H9 (cell line): ENCODE data around the gene KRT32. TPM values are rescaled to one million over a fixed set of nuclear protein-coding genes. Genes with fewer than 3 reads are reported as not detected.

Experiments used
- DNase-seq: peaks from one replicate; pipeline ENCODE4 v3.0.0-alpha.2; 2017
- H2AFZ ChIP-seq: one replicate; pipeline ENCODE4 v1.6.1; 2013; ENCODE audit warnings: mild to moderate bottlenecking, low read length, control low read depth, moderate library complexity
- H2AK5ac ChIP-seq: 2 replicates; pipeline ENCODE4 v1.6.1; 2013; ENCODE audit warnings: low read length, control low read depth, mixed read lengths; ENCODE audit not compliant: insufficient read length
- H2BK120ac ChIP-seq: one replicate; pipeline ENCODE4 v1.6.1; 2013; ENCODE audit warnings: low read depth, mild to moderate bottlenecking, low read length, control low read depth, inconsistent platforms; ENCODE audit not compliant: poor library complexity, severe bottlenecking
- H2BK12ac ChIP-seq: 2 replicates; pipeline ENCODE4 v1.6.1; 2013; ENCODE audit warnings: low read length, control low read depth, mixed read lengths, low read depth; ENCODE audit not compliant: insufficient read length
- H2BK15ac ChIP-seq: 2 replicates; pipeline ENCODE4 v1.6.1; 2013; ENCODE audit warnings: low read depth, low read length, control low read depth
- H2BK20ac ChIP-seq: one replicate; pipeline ENCODE4 v1.6.1; 2013; ENCODE audit warnings: low read depth, mild to moderate bottlenecking, low read length, control low read depth, inconsistent platforms; ENCODE audit not compliant: poor library complexity, severe bottlenecking
- H2BK5ac ChIP-seq: 2 replicates; pipeline ENCODE4 v1.6.1; 2013; ENCODE audit warnings: low read length, control low read depth, mixed read lengths; ENCODE audit not compliant: insufficient read length
- H3K14ac ChIP-seq: 2 replicates; pipeline ENCODE4 v1.6.1; 2013; ENCODE audit warnings: low read length, control low read depth; ENCODE audit not compliant: insufficient read depth
- H3K18ac ChIP-seq: 2 replicates; pipeline ENCODE4 v1.6.1; 2013; ENCODE audit warnings: low read depth, mild to moderate bottlenecking, mixed read lengths, low read length, control low read depth; ENCODE audit not compliant: insufficient read length
- H3K23ac ChIP-seq: 2 replicates; pipeline ENCODE4 v1.6.1; 2013; ENCODE audit warnings: low read length, control low read depth, mixed read lengths, low read depth; ENCODE audit not compliant: insufficient read length
- H3K23me2 ChIP-seq: 2 replicates; pipeline ENCODE4 v1.6.1; 2013; ENCODE audit warnings: low read depth, mild to moderate bottlenecking, mixed read lengths, low read length, control low read depth; ENCODE audit not compliant: insufficient read length, poor library complexity, severe bottlenecking
- H3K27ac ChIP-seq: 2 replicates; pipeline ENCODE4 v1.5.1; 2013; ENCODE audit warnings: low read length, control low read depth, mixed read lengths, low read depth; ENCODE audit not compliant: insufficient read length
- H3K27me3 ChIP-seq: 2 replicates; pipeline ENCODE4 v1.6.1; 2013; ENCODE audit warnings: low read length, control low read depth, inconsistent platforms; ENCODE audit not compliant: insufficient read depth
- H3K4ac ChIP-seq: 2 replicates; pipeline ENCODE4 v1.6.1; 2013; ENCODE audit warnings: low read depth, mild to moderate bottlenecking, control low read depth, inconsistent platforms, low read length, moderate library complexity
- H3K4me1 ChIP-seq: 2 replicates; pipeline ENCODE4 v1.6.1; 2013; ENCODE audit warnings: low read length, control low read depth, inconsistent platforms; ENCODE audit not compliant: insufficient read depth
- H3K4me2 ChIP-seq: 2 replicates; pipeline ENCODE4 v1.6.1; 2013; ENCODE audit warnings: low read length, control low read depth, mixed read lengths; ENCODE audit not compliant: insufficient read length, insufficient read depth
- H3K56ac ChIP-seq: 2 replicates; pipeline ENCODE4 v1.6.1; 2013; ENCODE audit warnings: low read depth, mild to moderate bottlenecking, mixed read lengths, low read length, control low read depth; ENCODE audit not compliant: insufficient read length
- H3K79me1 ChIP-seq: 2 replicates; pipeline ENCODE4 v1.6.1; 2013; ENCODE audit warnings: low read depth, mild to moderate bottlenecking, moderate library complexity, low read length, control low read depth, inconsistent platforms; ENCODE audit not compliant: insufficient read depth, poor library complexity, severe bottlenecking
- H3K79me2 ChIP-seq: 2 replicates; pipeline ENCODE4 v1.6.1; 2013; ENCODE audit warnings: low read length, control low read depth, inconsistent platforms; ENCODE audit not compliant: insufficient read depth
- H3K9ac ChIP-seq: 2 replicates; pipeline ENCODE4 v1.6.1; 2013; ENCODE audit warnings: low read length, control low read depth, mixed read lengths; ENCODE audit not compliant: insufficient read length; ENCODE audit errors: extremely low read depth
- H3K9me3 ChIP-seq: one replicate; pipeline ENCODE4 v1.6.1; 2013; ENCODE audit warnings: low read depth, low read length, inconsistent platforms; ENCODE audit not compliant: control insufficient read depth
- H3T11ph ChIP-seq: one replicate; pipeline ENCODE4 v1.6.1; 2013; ENCODE audit warnings: mild to moderate bottlenecking, low read length, control low read depth, inconsistent platforms
- H4K20me1 ChIP-seq: one replicate; pipeline ENCODE4 v1.6.1; 2013; ENCODE audit not compliant: control insufficient read depth, insufficient read length, insufficient read depth
- H4K5ac ChIP-seq: 2 replicates; pipeline ENCODE4 v1.6.1; 2013; ENCODE audit warnings: low read depth, mild to moderate bottlenecking, mixed read lengths, low read length, control low read depth; ENCODE audit not compliant: insufficient read length
- H4K8ac ChIP-seq: replicated peaks from 2 replicates; pipeline ENCODE4 v1.6.1; 2013; ENCODE audit warnings: low read length, control low read depth, mixed read lengths, low read depth; ENCODE audit not compliant: insufficient read length
- H4K91ac ChIP-seq: 2 replicates; pipeline ENCODE4 v1.6.1; 2013; ENCODE audit warnings: low read depth, mild to moderate bottlenecking, moderate library complexity, mixed read lengths, low read length, control low read depth; ENCODE audit not compliant: insufficient read length
- H3K27ac Mint-ChIP-seq, 3 experiments: 2 replicates in 2 of 3; 3 replicates in 1 of 3; pipeline ENCODE4 v1.8.0; 2020 to 2021; ENCODE audit warnings: mixed read lengths in 3 of 3, mild to moderate bottlenecking in 1 of 3, moderate library complexity in 1 of 3
- H3K27me3 Mint-ChIP-seq: 2 replicates; pipeline ENCODE4 v1.8.0; 2021; ENCODE audit warnings: low read depth, mild to moderate bottlenecking, moderate library complexity, mixed read lengths
- H3K36me3 Mint-ChIP-seq, 3 experiments: 2 replicates in 2 of 3; 3 replicates in 1 of 3; pipeline ENCODE4 v1.8.0; 2020 to 2021; ENCODE audit warnings: low read depth in 3 of 3, mixed read lengths in 3 of 3; ENCODE audit not compliant: insufficient read depth in 1 of 3
- H3K4me1 Mint-ChIP-seq, 2 experiments: 2 replicates each; pipeline ENCODE4 v1.8.0; 2020; ENCODE audit warnings: mixed read lengths in 2 of 2
- H3K4me3 Mint-ChIP-seq, 2 experiments: 2 replicates in 1 of 2; 3 replicates in 1 of 2; pipeline ENCODE4 v1.8.0; 2020 to 2021; ENCODE audit warnings: mild to moderate bottlenecking in 2 of 2, mixed read lengths in 2 of 2, moderate library complexity in 1 of 2
- H3K9me3 Mint-ChIP-seq, 2 experiments: 2 replicates in 1 of 2; 3 replicates in 1 of 2; pipeline ENCODE4 v1.8.0; 2020; ENCODE audit warnings: mild to moderate bottlenecking in 2 of 2, mixed read lengths in 2 of 2, moderate library complexity in 1 of 2
- WGBS: extraction: QIAGEN DNeasy Blood & Tissue Kit; methylation state at CpG from one replicate; pipeline ENCODE4 v1.1.7; 2013; ENCODE audit warnings: missing lambda C conversion rate, low lambda C conversion rate, mixed read lengths; ENCODE audit not compliant: insufficient read length; ENCODE audit errors: extremely low coverage; 5-methylcytosine and 5-hydroxymethylcytosine counted together
- total RNA-seq: library from RNA; stranded (reverse); gene quantifications from 2 replicates; pipeline ENCODE4 v1.2.1, GENCODE V29; 2021
- TF ChIP-seq, protein P1 (sequence below): fragments of 200-600 bp; sonication (generic); conservative IDR thresholded peaks from 3 replicates; pipeline ENCODE4 v1.8.0; 2021; ENCODE audit warnings: antibody characterized with exemption, mild to moderate bottlenecking

KRT32 gene
- total RNA-seq, 1 experiment from 2014 or later, result not detected

DNA sequence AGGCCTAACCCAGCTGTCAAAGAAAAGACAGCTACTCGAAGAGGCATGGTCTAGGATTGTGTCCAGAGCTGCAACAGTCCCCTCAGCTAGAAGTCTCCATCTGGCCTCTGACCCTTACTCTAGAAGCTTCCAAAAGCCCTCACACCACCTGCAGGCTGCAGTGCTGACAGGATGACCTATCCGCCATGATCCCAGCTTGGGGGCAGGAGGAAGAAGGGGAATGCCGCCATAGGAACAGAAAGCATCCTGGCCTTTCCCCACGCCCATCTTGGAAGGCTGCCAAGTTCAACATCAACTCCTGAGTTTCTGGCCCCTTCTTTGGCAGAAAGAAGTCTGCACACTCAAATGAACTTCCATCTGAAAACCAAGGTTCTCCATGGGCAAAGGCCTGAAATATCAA is 25.6 kb upstream of the KRT32 start:
- H3K79me2 ChIP-seq, result no peaks in the 10 kb centered on the region
- Mint-ChIP-seq H3K27ac (no peak overlapping the region), H3K27me3 (peaks cover 19% of the 10 kb centered on the region), H3K36me3 (no peaks in the 10 kb centered on the region), H3K4me1 (peaks cover 7 to 9% of the 10 kb centered on the region in 2 experiments), H3K9me3 (no peaks in the 10 kb centered on the region), H3K4me3 (no peak overlapping the region)
- no peak overlapping the region for H2BK5ac ChIP-seq
- no peak overlapping the region for H2BK120ac ChIP-seq
- H3K18ac ChIP-seq, result no peak overlapping the region
- no peak overlapping the region for H3K14ac ChIP-seq
- H2BK12ac ChIP-seq, result no peak overlapping the region
- no peak overlapping the region for H3T11ph ChIP-seq
- H2AFZ ChIP-seq, result no peak overlapping the region
- no peak overlapping the region for H4K5ac ChIP-seq
- no peak overlapping the region for H2AK5ac ChIP-seq
- no peak overlapping the region for H3K23ac ChIP-seq
- WGBS, result no CpG with 5 or more reads among the region's 4 CpGs
- no peak for DNase-seq
- H2BK20ac ChIP-seq, result no peak overlapping the region
- no peak overlapping the region for H3K4ac ChIP-seq
- no peaks in the 10 kb centered on the region for H3K4me1 ChIP-seq
- no peaks in the 10 kb centered on the region for H3K9me3 ChIP-seq
- H3K56ac ChIP-seq, result no peak overlapping the region
- TF ChIP-seq, protein P1, sequence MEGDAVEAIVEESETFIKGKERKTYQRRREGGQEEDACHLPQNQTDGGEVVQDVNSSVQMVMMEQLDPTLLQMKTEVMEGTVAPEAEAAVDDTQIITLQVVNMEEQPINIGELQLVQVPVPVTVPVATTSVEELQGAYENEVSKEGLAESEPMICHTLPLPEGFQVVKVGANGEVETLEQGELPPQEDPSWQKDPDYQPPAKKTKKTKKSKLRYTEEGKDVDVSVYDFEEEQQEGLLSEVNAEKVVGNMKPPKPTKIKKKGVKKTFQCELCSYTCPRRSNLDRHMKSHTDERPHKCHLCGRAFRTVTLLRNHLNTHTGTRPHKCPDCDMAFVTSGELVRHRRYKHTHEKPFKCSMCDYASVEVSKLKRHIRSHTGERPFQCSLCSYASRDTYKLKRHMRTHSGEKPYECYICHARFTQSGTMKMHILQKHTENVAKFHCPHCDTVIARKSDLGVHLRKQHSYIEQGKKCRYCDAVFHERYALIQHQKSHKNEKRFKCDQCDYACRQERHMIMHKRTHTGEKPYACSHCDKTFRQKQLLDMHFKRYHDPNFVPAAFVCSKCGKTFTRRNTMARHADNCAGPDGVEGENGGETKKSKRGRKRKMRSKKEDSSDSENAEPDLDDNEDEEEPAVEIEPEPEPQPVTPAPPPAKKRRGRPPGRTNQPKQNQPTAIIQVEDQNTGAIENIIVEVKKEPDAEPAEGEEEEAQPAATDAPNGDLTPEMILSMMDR, result no peak
- H2BK15ac ChIP-seq, result no peak overlapping the region
- H3K9ac ChIP-seq, result no peak overlapping the region
- no peak overlapping the region for H4K8ac ChIP-seq
- no peaks in the 10 kb centered on the region for H4K20me1 ChIP-seq
- H3K79me1 ChIP-seq, result no peaks in the 10 kb centered on the region
- no peak overlapping the region for H4K91ac ChIP-seq
- no peaks in the 10 kb centered on the region for H3K23me2 ChIP-seq
- no peak overlapping the region for H3K27ac ChIP-seq
- H3K27me3 ChIP-seq, result no peaks in the 10 kb centered on the region
- H3K4me2 ChIP-seq, result no peak overlapping the region
